ENCODE results near the gene BICC1. TPM values are rescaled to one million over a fixed set of nuclear protein-coding genes. Genes with fewer than 3 reads are reported as not detected.

The BICC1 gene
- polyA plus RNA-seq, 3 donors: 0.02 to 0.24 (median 0.14) TPM

DNA sequence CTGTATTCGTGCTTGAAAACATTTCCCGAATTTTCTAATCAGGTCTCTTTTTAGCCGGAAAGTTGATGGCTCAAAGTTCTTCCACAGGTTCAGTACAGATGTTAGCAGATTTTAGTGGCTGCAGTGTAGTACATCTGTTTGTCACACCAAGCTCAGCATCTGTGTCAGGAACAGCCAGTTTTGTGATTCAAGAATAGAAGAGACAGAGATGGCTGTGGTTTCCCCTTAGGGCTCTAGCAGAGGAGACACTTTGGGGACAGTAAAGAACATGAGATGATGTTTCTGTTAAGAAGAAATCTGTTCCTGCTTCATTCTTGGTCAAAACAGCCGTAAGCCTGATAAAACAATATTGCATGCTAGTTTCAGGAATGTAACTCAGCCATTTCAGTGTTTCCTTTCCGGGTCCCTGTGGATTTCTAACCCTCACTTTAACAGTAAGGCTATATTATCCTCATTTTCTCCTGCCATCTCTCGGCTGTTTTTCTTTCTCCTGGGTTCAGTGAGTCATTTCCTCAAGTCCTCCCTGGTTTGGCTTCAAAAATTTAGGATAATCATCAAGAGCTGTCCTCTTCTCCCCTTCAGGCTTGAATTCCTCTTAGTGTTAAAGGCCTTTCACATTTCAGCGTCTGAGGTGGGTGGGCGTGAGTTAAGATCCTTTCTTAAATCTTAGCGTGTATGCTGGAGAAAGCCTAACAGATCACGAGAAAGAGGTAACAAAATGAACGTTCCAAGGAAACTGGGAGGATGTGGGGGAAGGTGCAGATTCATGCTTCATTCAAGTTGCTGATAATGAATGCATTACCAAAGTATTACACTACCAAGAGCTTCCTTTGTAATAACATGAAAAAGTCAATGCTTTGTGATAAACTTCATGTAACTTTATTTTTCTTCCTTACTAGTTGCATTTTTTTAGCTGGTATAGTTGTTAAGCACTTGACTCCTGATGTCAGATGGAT is 37.1 kb upstream of the BICC1 start:
- no peaks in the 10 kb centered on the region for H4K20me1 ChIP-seq (ENCODE audit: insufficient read depth, low read length)
- H2AFZ ChIP-seq (ENCODE audit: insufficient read depth, low read depth, low read length, poor library complexity, severe bottlenecking): no peak overlapping the region
- Mint-ChIP-seq H3K36me3 (no peaks in the 10 kb centered on the region), H3K9me3 (peaks cover 0 to 2% (median 0%) of the 10 kb centered on the region in 7 donors), H3K27ac (no peak overlapping the region), H3K4me3 (no peak overlapping the region), H3K27me3 (ENCODE audit: low read depth in 3 of 3) (peaks cover 4 to 11% (median 6%) of the 10 kb centered on the region in 3 donors), H3K4me1 (no peaks in the 10 kb centered on the region)
- no peaks in the 10 kb centered on the region for H3K9me3 ChIP-seq (replicated peaks in 1 of 2; ENCODE audit: control insufficient read depth in 1 of 2, insufficient read depth in 1 of 2, low read length in 2 of 2)
- no peak overlapping the region for H3K4me3 ChIP-seq (replicated peaks in 1 of 3; ENCODE audit: low read depth in 2 of 3, low read length in 3 of 3)
- H3K27ac ChIP-seq (ENCODE audit: low read depth in 1 of 2, low read length in 2 of 2): no peak overlapping the region
- intact Hi-C loops (cut with micrococcal nuclease): no loop called here
- H3K4me2 ChIP-seq (replicated peaks; ENCODE audit: extremely low read depth, low read length, poor library complexity, severe bottlenecking): no peak overlapping the region
- no peak for DNase-seq
- H3K4me1 ChIP-seq (ENCODE audit: control insufficient read depth in 1 of 2, insufficient read depth in 2 of 2, low read length in 2 of 2): no peaks in the 10 kb centered on the region
- H3K79me2 ChIP-seq (ENCODE audit: insufficient read depth, low read length): no peaks in the 10 kb centered on the region
- 95% methylated on average over 5 of the region's 11 CpGs for WGBS (ENCODE audit: insufficient coverage)
- no peak overlapping the region for H3K9ac ChIP-seq (ENCODE audit: insufficient read depth, low read length, poor library complexity, severe bottlenecking)
- peaks cover 0 to 2% of the 10 kb centered on the region in 2 donors for H3K27me3 ChIP-seq (ENCODE audit: control insufficient read depth in 2 of 2, insufficient read depth in 2 of 2, low read length in 2 of 2)
- H3K36me3 ChIP-seq (replicated peaks in 1 of 2; ENCODE audit: control insufficient read depth in 1 of 2, insufficient read depth in 2 of 2, low read length in 2 of 2): no peaks in the 10 kb centered on the region
- TF ChIP-seq, protein P1, sequence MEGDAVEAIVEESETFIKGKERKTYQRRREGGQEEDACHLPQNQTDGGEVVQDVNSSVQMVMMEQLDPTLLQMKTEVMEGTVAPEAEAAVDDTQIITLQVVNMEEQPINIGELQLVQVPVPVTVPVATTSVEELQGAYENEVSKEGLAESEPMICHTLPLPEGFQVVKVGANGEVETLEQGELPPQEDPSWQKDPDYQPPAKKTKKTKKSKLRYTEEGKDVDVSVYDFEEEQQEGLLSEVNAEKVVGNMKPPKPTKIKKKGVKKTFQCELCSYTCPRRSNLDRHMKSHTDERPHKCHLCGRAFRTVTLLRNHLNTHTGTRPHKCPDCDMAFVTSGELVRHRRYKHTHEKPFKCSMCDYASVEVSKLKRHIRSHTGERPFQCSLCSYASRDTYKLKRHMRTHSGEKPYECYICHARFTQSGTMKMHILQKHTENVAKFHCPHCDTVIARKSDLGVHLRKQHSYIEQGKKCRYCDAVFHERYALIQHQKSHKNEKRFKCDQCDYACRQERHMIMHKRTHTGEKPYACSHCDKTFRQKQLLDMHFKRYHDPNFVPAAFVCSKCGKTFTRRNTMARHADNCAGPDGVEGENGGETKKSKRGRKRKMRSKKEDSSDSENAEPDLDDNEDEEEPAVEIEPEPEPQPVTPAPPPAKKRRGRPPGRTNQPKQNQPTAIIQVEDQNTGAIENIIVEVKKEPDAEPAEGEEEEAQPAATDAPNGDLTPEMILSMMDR (IDR thresholded peaks at IDR 0.05): no peak

DNA sequence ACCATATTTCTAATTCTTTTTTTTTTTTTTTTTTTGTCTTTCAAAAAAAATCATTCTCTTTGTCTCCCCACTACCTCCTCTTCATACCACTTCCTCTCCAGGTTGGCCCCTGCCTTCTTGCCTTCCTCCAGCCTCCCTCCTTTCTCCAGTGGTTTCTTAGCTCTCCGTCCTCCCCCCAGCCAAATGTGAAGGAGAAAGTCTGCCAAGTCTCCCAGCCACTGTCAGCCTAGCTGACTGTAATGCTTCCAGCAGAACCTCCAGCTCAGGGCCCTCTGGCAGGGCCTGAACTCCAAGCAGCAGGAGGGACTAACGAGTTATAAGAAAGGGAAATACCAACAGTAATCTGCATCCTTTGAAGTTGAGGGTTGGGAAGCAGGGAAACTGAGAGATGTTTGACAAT is 35.5 kb upstream of the BICC1 start:
- no peaks in the 10 kb centered on the region for H3K36me3 Mint-ChIP-seq
- no peak overlapping the region for H3K4me2 ChIP-seq (replicated peaks; ENCODE audit: extremely low read depth, low read length, poor library complexity, severe bottlenecking)
- WGBS (ENCODE audit: insufficient coverage): 44% methylated on average over 2 of the region's 2 CpGs
- H3K4me1 ChIP-seq (ENCODE audit: control insufficient read depth in 1 of 2, insufficient read depth in 2 of 2, low read length in 2 of 2): no peaks in the 10 kb centered on the region
- H3K79me2 ChIP-seq (ENCODE audit: insufficient read depth, low read length): no peaks in the 10 kb centered on the region
- no peak overlapping the region for H3K4me3 Mint-ChIP-seq
- no peaks in the 10 kb centered on the region for H4K20me1 ChIP-seq (ENCODE audit: insufficient read depth, low read length)
- no peak overlapping the region for H3K27ac ChIP-seq (ENCODE audit: low read depth in 1 of 2, low read length in 2 of 2)
- peaks cover 2 to 6% (median 6%) of the 10 kb centered on the region in 3 donors for H3K27me3 Mint-ChIP-seq (ENCODE audit: low read depth in 3 of 3)
- no peaks in the 10 kb centered on the region for H3K36me3 ChIP-seq (replicated peaks in 1 of 2; ENCODE audit: control insufficient read depth in 1 of 2, insufficient read depth in 2 of 2, low read length in 2 of 2)
- TF ChIP-seq, protein P1 (IDR thresholded peaks at IDR 0.05): no peak
- no peaks in the 10 kb centered on the region for H3K9me3 ChIP-seq (replicated peaks in 1 of 2; ENCODE audit: control insufficient read depth in 1 of 2, insufficient read depth in 1 of 2, low read length in 2 of 2)
- no peak overlapping the region for H3K9ac ChIP-seq (ENCODE audit: insufficient read depth, low read length, poor library complexity, severe bottlenecking)
- DNase-seq: no peak
- H3K9me3 Mint-ChIP-seq: peaks cover 0 to 1% (median 0%) of the 10 kb centered on the region in 7 donors
- no peak overlapping the region for H2AFZ ChIP-seq (ENCODE audit: insufficient read depth, low read depth, low read length, poor library complexity, severe bottlenecking)
- H3K27me3 ChIP-seq (ENCODE audit: control insufficient read depth in 2 of 2, insufficient read depth in 2 of 2, low read length in 2 of 2): peaks cover 0 to 2% of the 10 kb centered on the region in 2 donors
- intact Hi-C loops (cut with micrococcal nuclease): no loop called here
- H3K4me3 ChIP-seq (replicated peaks in 1 of 3; ENCODE audit: low read depth in 2 of 3, low read length in 3 of 3): no peak overlapping the region
- H3K4me1 Mint-ChIP-seq: no peaks in the 10 kb centered on the region
- no peak overlapping the region for H3K27ac Mint-ChIP-seq
